Measurements from ENCODE around the gene DIP2B. TPM values are rescaled to one million over a fixed set of nuclear protein-coding genes. Genes with fewer than 3 reads are reported as not detected.
A peak's percentile ranks its signal among the peaks of the same experiment; 100 is the strongest.
"Not testable (repeated sequence)": the region's sequence is repeated elsewhere in the genome, so short reads cannot be mapped to it uniquely, and the experiment has no call there.

The DIP2B gene
- total RNA-seq, 1 experiment from 2014 or later = 3.4 TPM

- no peak for DNase-seq
- no peaks in the 10 kb centered on the region for H3K36me3 ChIP-seq
- H3K4me3 ChIP-seq = no peak overlapping the region
- H3K9me3 ChIP-seq = no peaks in the 10 kb centered on the region
- H3K27me3 ChIP-seq = no peaks in the 10 kb centered on the region
These were observed 32.2 kb downstream of the DIP2B start for GRCh38 chr12:50536831-50537537.

- Histone ChIP-seq H3K27me3 (no peaks in the 10 kb centered on the region), H3K36me3 (no peaks in the 10 kb centered on the region), H3K4me3 (no peak overlapping the region), H3K9me3 (no peaks in the 10 kb centered on the region)
- DNase-seq = peak; percentile 51
These were observed 32.7 kb downstream of the DIP2B start for GRCh38 chr12:50537538-50537919.

- no peak for DNase-seq
- no peaks in the 10 kb centered on the region for H3K36me3 ChIP-seq
- H3K27me3 ChIP-seq = no peaks in the 10 kb centered on the region
- no peak overlapping the region for H3K4me3 ChIP-seq
- H3K9me3 ChIP-seq = no peaks in the 10 kb centered on the region
These were observed 33.4 kb downstream of the DIP2B start for GRCh38 chr12:50538182-50538581.

GRCh38 chr12:50541139-50541538 is 36.4 kb downstream of the DIP2B start:
- Histone ChIP-seq H3K36me3 (no peaks in the 10 kb centered on the region), H3K27me3 (no peaks in the 10 kb centered on the region), H3K4me3 (no peak overlapping the region), H3K9me3 (no peaks in the 10 kb centered on the region)
- no peak for DNase-seq

- Histone ChIP-seq H3K9me3 (no peaks in the 10 kb centered on the region), H3K4me3 (no peak overlapping the region), H3K27me3 (no peaks in the 10 kb centered on the region), H3K36me3 (no peaks in the 10 kb centered on the region)
- DNase-seq = no peak
These were observed 37.7 kb downstream of the DIP2B start for GRCh38 chr12:50542448-50542847.

GRCh38 chr12:50543188-50543587 is 38.4 kb downstream of the DIP2B start:
- H3K4me3 ChIP-seq, H3K27me3 ChIP-seq, DNase-seq, H3K9me3 ChIP-seq, H3K36me3 ChIP-seq: not testable (repeated sequence)

GRCh38 chr12:50545213-50545612 is 40.4 kb downstream of the DIP2B start:
- no peaks in the 10 kb centered on the region for H3K27me3 ChIP-seq
- H3K9me3 ChIP-seq = no peaks in the 10 kb centered on the region
- H3K4me3 ChIP-seq = no peak overlapping the region
- no peak for DNase-seq
- H3K36me3 ChIP-seq = no peaks in the 10 kb centered on the region

- no peak overlapping the region for H3K4me3 ChIP-seq
- DNase-seq = peak; percentile 62
- H3K9me3 ChIP-seq = no peaks in the 10 kb centered on the region
- no peaks in the 10 kb centered on the region for H3K36me3 ChIP-seq
- H3K27me3 ChIP-seq = no peaks in the 10 kb centered on the region
These were observed 41.0 kb downstream of the DIP2B start for GRCh38 chr12:50545786-50546185.

- Histone ChIP-seq H3K27me3 (no peaks in the 10 kb centered on the region), H3K36me3 (no peaks in the 10 kb centered on the region)
- no peak for DNase-seq
These were observed 41.9 kb downstream of the DIP2B start for GRCh38 chr12:50546441-50547318.

GRCh38 chr12:50547742-50548141 is 43.0 kb downstream of the DIP2B start:
- H3K27me3 ChIP-seq = no peaks in the 10 kb centered on the region

More at GRCh38 chr12:50546441-50547318, 41.9 kb downstream of the DIP2B start:
- Histone ChIP-seq H3K4me3 (no peak overlapping the region), H3K9me3 (no peaks in the 10 kb centered on the region; the same call in 1 of the 2 replicates)

GRCh38 chr12:50549885-50550284 is 45.1 kb downstream of the DIP2B start:
- DNase-seq = no peak
- Histone ChIP-seq H3K4me3 (no peak overlapping the region), H3K36me3 (peaks cover 3% of the 10 kb centered on the region; the same call in 1 of the 2 replicates), H3K9me3 (no peaks in the 10 kb centered on the region; the same call in 1 of the 2 replicates), H3K27me3 (no peaks in the 10 kb centered on the region)

More at GRCh38 chr12:50547742-50548141, 43.0 kb downstream of the DIP2B start:
- no peak for DNase-seq
- Histone ChIP-seq H3K9me3 (no peaks in the 10 kb centered on the region; the same call in 1 of the 2 replicates), H3K36me3 (no peaks in the 10 kb centered on the region), H3K4me3 (no peak overlapping the region)

GRCh38 chr12:50550530-50551223 is 45.9 kb downstream of the DIP2B start:
- no peak for DNase-seq
- H3K4me3 ChIP-seq = no peak overlapping the region
- H3K9me3 ChIP-seq = no peaks in the 10 kb centered on the region; the same call in 1 of the 2 replicates
- peaks cover 3% of the 10 kb centered on the region; the same call in 1 of the 2 replicates for H3K36me3 ChIP-seq
- H3K27me3 ChIP-seq = no peaks in the 10 kb centered on the region

GRCh38 chr12:50551866-50552265 is 47.1 kb downstream of the DIP2B start:
- Histone ChIP-seq H3K36me3 (peaks cover 3% of the 10 kb centered on the region; the same call in 1 of the 2 replicates), H3K9me3 (no peaks in the 10 kb centered on the region; the same call in 1 of the 2 replicates), H3K27me3 (no peaks in the 10 kb centered on the region), H3K4me3 (no peak overlapping the region)
- DNase-seq = no peak

GRCh38 chr12:50554651-50555050 is 49.9 kb downstream of the DIP2B start:
- no peak for DNase-seq
- Histone ChIP-seq H3K9me3 (no peaks in the 10 kb centered on the region; the same call in 1 of the 2 replicates), H3K4me3 (no peak overlapping the region), H3K36me3 (peaks cover 3% of the 10 kb centered on the region; the same call in 1 of the 2 replicates), H3K27me3 (no peaks in the 10 kb centered on the region)

GRCh38 chr12:50555471-50555885 is 50.7 kb downstream of the DIP2B start:
- Histone ChIP-seq H3K27me3 (no peaks in the 10 kb centered on the region), H3K4me3 (no peak overlapping the region), H3K9me3 (no peaks in the 10 kb centered on the region; the same call in 1 of the 2 replicates), H3K36me3 (peaks cover 3% of the 10 kb centered on the region; the same call in 1 of the 2 replicates)
- DNase-seq = no peak

- H3K27me3 ChIP-seq = no peaks in the 10 kb centered on the region
- DNase-seq = no peak
- H3K4me3 ChIP-seq = no peak overlapping the region
These were observed 51.5 kb downstream of the DIP2B start for GRCh38 chr12:50556273-50556672.

GRCh38 chr12:50556796-50557195 is 52.0 kb downstream of the DIP2B start:
- H3K4me3 ChIP-seq, H3K9me3 ChIP-seq: not testable (repeated sequence)
- peak; percentile 24 for DNase-seq

More at GRCh38 chr12:50556273-50556672, 51.5 kb downstream of the DIP2B start:
- Histone ChIP-seq H3K36me3 (peaks cover 3% of the 10 kb centered on the region; the same call in 1 of the 2 replicates), H3K9me3 (no peaks in the 10 kb centered on the region; the same call in 1 of the 2 replicates)

More at GRCh38 chr12:50556796-50557195, 52.0 kb downstream of the DIP2B start:
- H3K27me3 ChIP-seq, H3K36me3 ChIP-seq: not testable (repeated sequence)

All from MG63 (cell line).